ENCODE measurements around the gene C1QTNF12.

DNA sequence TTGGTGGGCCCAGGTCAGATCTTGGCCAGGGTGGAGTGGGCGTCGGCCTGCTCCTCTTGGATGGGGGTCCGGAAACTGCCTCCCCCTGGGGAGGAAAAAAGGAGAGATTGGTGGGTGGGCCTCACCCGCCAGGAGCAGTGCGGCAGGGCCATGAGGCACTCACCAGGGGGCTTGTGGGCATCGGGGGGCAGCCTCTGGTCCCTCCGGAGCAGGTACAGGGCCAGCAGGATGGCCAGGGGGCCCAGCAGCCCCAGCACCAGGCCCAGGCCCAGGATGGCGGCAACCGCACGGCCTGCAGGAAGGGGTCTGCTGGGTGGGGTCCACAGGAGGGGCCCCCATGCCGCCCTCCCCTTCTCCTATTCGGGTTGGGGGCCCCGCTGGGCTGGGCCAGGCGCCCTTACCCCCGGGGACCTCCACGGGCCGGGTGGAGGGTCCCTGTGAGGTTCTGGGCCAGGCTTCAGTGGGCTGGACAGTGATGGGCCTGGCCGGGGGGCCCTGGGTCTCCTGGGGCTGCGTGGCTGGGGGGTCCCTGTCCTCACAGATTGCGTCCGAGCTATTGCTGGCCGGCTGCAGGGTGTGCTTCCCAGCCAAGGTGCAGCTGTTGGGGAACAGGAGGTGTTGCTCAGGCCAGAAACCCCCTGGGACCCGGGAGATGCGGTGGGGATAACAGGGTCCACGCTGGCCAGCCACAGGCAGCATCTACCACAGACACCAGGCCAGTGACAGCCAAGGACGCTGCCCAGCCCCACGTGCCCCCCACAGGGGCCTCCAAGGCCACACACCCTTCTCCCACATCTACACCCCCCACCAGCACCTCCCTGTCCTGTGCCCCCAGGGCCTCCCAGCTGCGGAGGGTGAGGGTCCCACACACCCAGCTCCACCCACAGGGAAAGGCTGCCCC lies 34.7 kb downstream of the C1QTNF12 start:
- TF ChIP-seq, protein P1, sequence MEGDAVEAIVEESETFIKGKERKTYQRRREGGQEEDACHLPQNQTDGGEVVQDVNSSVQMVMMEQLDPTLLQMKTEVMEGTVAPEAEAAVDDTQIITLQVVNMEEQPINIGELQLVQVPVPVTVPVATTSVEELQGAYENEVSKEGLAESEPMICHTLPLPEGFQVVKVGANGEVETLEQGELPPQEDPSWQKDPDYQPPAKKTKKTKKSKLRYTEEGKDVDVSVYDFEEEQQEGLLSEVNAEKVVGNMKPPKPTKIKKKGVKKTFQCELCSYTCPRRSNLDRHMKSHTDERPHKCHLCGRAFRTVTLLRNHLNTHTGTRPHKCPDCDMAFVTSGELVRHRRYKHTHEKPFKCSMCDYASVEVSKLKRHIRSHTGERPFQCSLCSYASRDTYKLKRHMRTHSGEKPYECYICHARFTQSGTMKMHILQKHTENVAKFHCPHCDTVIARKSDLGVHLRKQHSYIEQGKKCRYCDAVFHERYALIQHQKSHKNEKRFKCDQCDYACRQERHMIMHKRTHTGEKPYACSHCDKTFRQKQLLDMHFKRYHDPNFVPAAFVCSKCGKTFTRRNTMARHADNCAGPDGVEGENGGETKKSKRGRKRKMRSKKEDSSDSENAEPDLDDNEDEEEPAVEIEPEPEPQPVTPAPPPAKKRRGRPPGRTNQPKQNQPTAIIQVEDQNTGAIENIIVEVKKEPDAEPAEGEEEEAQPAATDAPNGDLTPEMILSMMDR (IDR thresholded peaks at IDR 0.05; ENCODE audit: poor library complexity) = no peak
- no peak for TF ChIP-seq EZH2 (IDR thresholded peaks at IDR 0.05; ENCODE audit: borderline replicate concordance)
- no peak for TF ChIP-seq EZH2phosphoT487 (IDR thresholded peaks at IDR 0.05; ENCODE audit: low read depth, severe bottlenecking, unreplicated experiment)
